NCI-H1105 treated with DMSO at 0.1 percent for 48 hours (cell line): ENCODE data around the gene TBC1D8B.

ENCODE experiments used
- DNase-seq: peaks from one replicate; lab custom pipeline; 2025; lab: John Stamatoyannopoulos, UW

The TBC1D8B gene

DNA sequence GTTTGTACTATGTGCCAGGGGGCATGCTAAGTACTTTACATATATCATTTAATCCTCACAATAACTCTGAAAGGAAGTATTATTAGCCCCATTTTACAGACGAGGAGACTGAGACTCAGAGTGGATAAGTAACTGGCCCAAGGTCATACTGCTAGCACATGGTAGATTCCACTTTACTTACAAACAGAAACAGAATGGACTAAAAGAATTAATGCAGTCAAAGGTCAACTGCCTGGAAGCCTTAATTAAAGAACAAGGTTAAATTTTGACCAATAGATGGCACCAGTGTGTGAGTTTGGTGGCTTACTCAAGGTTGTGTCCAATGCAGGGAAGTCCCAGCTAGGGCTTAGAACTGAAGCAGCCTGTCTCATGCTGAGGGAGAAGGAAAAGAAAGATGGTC lies 96.0 kb downstream of the TBC1D8B start:
- DNase-seq, result peak; percentile 17

DNA sequence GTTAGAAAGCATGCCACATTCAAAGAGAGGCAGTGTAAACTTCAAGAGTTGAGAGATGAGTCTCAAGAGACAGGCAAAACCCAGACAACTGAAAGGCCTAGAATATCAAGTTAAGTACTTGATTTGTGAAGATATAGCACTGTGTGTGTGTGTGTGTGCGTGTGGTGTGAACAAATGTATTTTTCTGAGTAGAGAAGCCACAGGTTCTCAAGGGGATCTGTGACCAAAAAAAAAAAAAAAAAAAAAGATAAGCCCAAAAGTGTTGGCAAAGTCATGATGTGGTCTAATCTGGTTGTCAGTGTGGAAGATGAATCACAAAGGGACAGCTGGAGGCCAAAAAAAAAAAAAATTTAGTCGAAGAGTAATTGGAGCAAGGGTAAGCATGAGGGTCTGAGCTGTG lies 96.8 kb downstream of the TBC1D8B start:
- no peak for DNase-seq

DNA sequence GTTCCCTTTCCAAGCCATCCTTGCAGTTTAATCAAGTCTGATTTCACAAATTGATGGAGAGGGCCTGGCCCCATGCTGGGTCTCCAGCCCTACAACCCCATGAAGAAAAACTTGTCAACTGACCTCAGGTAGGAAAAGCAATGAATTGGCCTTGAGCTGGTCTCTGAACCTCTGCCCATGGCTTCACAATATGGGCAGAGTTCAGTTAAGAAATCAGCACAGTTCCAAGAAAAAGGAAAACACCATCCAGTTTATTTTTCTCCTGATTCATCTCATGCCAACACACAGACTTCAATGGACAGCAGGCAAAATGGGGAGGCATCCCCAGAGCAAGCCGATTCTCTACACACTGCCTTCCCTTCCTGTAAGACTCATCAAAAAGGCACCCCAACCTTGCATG lies 97.4 kb downstream of the TBC1D8B start:
- no peak for DNase-seq

DNA sequence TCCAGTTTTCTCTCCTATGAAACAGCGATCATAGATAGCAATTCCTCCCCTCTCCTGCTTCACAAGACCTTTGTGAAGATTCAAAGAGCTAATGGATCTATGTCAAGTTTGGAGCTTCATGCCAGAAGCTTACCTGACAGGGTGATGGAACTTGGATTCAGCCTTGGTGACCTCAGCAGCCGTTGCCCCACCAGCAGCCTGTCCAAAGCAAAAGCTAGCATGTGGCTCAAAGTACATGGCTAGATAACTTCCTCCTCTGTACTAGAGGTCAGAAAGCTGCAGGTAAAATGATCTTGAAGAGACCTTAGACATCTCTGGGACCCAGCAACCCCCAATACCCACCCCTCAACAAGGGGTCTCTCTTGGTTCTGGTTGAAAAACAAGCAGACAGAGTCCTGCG lies 98.9 kb downstream of the TBC1D8B start:
- no peak for DNase-seq

DNA sequence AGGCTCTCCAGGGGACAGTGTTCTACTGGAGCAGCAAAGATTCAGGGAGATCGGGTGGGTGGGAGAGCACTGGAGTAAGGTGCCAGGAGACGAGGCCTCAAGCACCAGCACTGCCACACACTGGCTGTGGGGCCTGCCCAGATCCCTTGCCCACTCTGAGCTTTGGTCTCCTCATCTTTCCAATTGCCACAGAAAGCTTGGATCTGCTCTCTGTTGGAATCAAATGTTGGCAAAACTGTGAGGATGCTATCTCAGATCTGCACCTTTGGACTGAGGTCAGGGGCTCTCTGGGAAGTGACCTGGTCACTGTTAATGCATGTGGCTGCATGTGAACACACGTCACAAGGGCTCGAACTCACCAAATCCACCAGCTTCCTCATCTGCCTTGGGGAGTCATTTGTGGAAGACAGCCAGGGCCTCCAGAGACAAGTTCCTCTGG lies 99.3 kb downstream of the TBC1D8B start:
- no peak for DNase-seq

DNA sequence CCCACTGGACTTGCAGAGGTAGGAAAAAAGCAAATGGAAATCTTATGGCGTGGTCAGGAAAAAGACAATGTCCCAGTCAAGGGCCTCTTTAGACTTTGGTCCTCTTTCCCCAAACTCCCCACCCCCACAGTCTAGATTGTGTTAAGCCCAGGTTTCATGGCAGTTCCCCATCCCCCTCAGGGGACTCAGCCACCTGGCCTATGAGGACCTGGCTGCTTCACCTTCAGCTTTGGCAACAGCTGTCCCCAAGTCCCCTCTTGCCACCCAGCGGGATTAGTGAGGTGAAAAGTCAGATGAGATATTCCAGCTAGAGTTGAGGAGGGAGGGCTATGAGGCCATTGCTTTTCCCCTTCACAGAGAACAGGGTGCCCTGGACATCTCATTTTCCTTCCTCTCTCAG lies 100.2 kb downstream of the TBC1D8B start:
- no peak for DNase-seq

DNA sequence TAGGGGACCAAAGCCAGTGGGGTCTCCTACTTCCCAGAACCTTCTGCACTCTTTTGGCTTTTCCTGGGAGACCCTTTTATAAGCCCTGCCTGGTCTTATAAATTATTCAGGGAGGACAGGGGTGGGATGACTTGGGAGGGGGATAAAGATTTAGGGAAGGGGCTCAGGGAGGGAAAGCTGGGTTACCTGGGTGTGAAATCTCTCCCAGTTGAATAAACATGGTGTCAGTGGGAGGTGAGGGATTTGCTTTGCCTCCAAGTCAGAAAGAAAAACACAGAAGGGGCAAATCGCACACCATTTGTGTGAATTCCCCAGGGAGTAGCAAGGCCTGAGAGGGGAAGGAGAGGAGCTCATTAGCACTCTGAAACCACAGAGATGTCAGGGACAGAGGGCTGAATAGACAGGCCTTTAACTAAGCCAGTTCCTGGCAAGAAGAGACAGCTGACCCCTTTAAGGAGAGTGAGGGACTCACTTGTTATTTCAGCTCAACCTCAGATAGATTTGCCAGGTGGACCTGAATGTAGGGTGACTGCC lies 100.9 kb downstream of the TBC1D8B start, which contains the start of gene RIPPLY1:
RIPPLY1 (minus strand) TSS at position 51 of the 534 bp plus-strand sequence. CDS start 54 bp downstream, outside the sequence.
- no peak for DNase-seq

DNA sequence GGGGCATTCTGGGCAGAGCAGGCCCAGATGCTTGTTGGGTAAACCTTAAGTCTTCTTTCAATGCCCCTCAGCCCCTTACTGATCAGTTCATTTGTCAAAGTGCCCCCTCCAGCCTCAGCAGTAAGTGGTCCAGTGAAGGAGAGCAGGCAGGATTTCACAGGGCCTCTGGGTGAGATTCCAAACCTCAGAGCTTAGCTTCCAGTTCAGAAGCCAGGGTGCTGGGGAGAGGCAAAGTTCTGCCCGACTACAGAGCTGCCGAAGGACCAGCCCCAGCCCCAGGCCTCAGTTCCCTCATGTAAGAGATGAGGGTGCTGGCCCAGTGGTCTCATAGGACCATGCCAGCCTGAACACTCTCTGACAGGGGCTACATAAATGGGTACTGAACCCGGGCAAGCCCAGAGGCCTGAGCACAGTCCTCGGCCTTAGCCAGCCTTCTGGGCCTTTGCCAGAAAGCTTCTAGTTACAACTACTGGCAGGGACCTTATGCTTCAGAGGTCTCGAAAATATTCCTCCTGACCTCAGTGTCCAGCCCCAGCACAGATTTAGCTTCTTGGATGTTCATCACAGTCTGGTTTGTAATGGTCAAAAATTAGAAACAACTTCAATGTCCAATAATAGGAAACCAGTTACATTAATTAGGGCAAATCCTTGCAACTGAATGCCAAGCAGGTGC lies 101.5 kb downstream of the TBC1D8B start:
- DNase-seq, result no peak

DNA sequence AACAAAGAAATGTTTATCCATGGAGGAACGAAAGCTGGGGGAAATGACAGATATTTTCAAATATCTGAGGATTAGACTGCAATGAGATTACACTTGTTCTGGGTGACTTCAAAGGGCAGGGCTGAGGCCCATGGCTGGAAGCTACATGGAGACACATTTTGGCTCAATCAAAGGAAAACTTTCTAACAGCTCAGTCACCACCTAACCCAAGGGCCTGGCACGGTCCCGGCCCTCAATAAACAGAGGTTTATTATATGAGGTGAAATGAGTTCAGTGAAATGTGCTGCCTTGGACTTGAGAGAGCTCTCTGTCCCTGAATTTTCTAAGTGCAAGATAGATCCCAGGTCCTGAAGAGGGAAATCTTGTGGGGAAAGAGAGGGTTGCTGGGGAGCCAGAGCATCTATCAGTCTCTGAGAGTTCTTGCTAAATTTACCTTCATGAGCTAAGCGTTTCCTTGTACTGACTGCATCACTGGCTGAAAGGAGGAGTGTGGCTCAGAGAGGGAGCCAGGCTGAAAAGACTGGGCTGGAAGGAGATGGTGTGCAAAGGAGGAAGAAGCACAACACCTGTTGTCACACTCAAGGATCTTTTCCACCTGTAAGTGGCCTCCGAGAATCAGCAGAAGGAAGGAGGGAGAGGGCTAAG lies 102.7 kb downstream of the TBC1D8B start:
- DNase-seq, result no peak

DNA sequence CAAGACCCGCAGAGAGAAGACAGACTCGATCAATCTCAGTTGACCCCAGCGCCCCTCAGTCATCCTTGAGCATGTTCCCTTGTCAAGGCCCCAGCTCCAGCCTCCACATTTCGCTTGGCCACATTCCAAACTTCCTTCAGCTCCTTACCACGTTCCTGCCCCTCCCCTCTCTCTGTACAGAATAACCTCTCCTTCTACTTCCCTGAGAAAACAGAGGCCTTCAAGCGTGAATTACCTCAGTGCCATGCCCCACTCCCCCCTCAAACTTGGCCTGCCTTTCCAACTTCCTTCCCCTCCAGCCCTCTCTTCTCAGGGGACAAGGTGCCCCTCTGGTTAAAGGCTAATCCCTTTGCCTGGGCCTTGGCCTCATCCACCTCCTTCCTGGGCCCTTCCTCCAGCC lies 103.9 kb downstream of the TBC1D8B start:
- DNase-seq, result no peak

DNA sequence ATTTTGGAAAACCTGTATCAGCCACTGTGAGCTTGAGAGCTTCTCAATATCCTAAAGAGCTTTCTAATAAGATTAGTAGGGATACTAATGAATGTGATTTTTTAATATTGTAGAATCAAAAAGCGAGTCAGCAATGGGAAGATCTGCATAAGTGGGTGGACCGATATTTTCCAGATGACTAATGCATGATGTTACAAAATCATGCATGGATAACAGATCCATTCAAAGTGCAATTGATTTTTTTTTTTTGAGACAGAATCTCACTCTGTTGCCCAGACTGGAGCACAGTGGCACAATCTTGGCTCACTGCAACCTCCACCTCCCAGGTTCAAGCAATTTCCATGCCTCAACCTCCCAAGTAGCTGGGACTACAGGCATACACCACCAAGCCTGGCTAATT lies 110.4 kb downstream of the TBC1D8B start:
- no peak for DNase-seq

DNA sequence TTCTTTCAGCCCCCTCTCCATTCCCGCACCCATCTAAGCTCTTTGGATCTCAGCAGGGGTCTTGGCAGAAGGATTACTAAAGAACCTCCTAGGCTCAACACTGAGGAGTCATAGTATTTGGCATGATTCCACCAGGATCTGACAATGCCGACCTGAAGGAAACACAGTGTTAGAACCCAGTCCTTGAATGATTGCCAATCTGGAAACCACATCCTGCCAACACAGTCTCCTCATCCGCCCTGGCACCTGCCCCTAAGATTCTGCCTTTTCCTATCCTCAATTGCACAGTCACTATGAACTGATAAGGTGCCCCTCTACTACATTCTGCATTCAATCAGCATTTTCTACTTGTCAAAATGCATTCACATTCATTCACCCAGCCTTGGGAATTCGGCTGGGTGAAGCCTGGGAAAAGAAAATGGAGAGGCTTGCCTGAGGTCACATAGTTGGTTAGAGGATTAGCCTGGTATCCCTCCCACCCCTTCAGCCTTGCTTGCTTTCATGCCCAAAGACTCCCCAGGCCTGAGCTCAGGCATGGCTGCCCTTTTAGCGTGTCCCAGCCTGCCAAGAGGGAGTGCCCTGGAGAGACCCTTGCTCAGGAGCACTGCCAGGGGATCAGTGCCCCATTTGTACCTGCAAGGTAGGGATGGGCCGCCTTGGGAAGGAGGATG lies 115.5 kb downstream of the TBC1D8B start:
- DNase-seq, result peak; percentile 15

DNA sequence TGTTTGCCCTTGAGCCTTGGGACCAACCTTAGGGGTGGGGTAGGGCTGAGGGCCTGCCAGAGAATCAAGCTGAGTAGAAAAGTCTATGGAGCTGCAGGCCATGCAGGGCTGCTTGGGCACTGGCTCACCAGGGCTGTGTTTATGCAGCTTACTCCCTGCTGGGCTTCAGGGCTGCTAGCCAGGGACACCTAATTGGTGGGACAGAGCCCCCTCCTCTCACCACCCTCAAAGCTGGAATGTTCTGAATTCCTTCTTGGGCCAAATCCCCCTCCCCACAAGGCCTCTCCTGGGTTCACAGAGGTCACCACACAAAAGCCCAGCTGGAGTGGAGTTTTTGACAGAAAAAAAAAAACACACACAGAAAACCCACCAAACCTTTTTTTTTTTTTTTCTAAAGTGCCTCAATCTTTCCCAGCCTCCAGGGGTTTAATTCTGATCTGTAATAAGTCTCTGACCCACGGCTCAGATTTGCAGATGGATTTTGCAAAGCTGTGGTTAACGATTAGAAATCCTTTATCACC lies 117.5 kb downstream of the TBC1D8B start, which contains the start of gene CLDN2:
CLDN2 (plus strand) TSS at position 471 of the 521 bp plus-strand sequence. CDS start 7,827 bp downstream, outside the sequence.
- DNase-seq, result no peak

DNA sequence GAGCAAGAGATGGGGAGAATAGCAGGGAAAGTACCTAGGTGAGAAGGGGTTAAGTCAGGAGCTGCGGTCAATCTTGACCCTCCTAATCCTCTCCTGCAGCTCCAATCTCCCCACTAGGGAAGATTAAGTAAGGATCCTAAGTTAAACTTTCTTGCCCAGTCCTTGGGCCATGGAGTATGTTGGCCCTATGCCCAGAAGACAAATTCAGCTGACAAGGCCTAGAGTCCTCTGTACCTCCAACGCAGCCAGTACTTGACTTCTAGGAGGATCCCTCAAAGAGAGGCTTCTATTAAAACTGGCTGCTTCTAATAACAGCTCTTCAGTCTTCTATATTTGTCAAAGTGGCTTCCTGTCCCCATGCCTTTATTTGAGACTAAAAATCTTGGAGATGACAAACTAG lies 119.2 kb downstream of the TBC1D8B start:
- DNase-seq, result no peak
